Body of pancreas (tissue), 4 donors: ENCODE data around the gene SLC2A4RG.

Experiments used
- CTCF ChIP-seq, 7 experiments: fragments of 450-650 bp in 4 of 7; fragments of 200-600 bp in 3 of 7; sonication (generic) in 3 of 7; IDR thresholded peaks; one replicate each; pipeline ENCODE4 v1.5.1; 2016 to 2019; ENCODE audit warnings: antibody characterized with exemption in 7 of 7
- POLR2A ChIP-seq, 3 donors: fragments of 450-650 bp; IDR thresholded peaks; one replicate each; pipeline ENCODE4 v1.6.1; 2016; ENCODE audit warnings: antibody characterized with exemption in 3 of 3, mild to moderate bottlenecking in 2 of 3

GRCh38 chr20:63754008-63754407 is 14.4 kb downstream of the SLC2A4RG start:
- TF ChIP-seq POLR2A (IDR thresholded peaks at IDR 0.05): no peak
- no peak for TF ChIP-seq CTCF (IDR thresholded peaks at IDR 0.05)
